Measurements from ENCODE around the gene VPS52.

VPS52 gene, protein sequence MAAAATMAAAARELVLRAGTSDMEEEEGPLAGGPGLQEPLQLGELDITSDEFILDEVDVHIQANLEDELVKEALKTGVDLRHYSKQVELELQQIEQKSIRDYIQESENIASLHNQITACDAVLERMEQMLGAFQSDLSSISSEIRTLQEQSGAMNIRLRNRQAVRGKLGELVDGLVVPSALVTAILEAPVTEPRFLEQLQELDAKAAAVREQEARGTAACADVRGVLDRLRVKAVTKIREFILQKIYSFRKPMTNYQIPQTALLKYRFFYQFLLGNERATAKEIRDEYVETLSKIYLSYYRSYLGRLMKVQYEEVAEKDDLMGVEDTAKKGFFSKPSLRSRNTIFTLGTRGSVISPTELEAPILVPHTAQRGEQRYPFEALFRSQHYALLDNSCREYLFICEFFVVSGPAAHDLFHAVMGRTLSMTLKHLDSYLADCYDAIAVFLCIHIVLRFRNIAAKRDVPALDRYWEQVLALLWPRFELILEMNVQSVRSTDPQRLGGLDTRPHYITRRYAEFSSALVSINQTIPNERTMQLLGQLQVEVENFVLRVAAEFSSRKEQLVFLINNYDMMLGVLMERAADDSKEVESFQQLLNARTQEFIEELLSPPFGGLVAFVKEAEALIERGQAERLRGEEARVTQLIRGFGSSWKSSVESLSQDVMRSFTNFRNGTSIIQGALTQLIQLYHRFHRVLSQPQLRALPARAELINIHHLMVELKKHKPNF

GRCh38 chr6:33271468-33272274 lies at the start of gene VPS52, which contains the start of gene RPS18:
Gene VPS52, minus strand, starts transcription at chr6:33271876. Its CDS starts 201 bp downstream, at chr6:33271675.
Gene RPS18, plus strand, starts transcription at chr6:33272075. Its CDS starts 45 bp downstream, at chr6:33272120.
- FAIRE-seq = no peak

- no peak for FAIRE-seq
These were observed 49.6 kb upstream of the VPS52 start for GRCh38 chr6:33321227-33321626.

GRCh38 chr6:33320315-33321181 lies 48.9 kb upstream of the VPS52 start:
- FAIRE-seq = no peak

DNA sequence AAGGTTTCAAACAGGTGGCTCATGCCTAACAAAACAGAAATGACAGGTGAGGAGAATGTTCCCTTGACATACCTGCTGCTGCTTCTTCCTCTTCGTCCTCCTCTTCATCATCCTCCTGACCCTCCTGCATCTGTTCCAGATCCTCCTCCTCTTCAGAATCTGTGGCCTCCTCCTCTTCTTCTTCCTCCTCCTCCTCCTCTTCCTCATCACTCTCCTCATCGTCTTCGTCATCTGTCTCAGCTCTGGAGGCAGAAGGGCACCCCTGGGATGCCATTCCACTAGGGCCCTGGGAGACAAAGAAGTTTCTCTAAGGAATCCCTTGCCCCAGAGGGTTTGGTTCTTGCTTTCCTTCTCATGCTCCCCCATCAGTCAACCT lies 48.3 kb upstream of the VPS52 start:
- FAIRE-seq = no peak

DNA sequence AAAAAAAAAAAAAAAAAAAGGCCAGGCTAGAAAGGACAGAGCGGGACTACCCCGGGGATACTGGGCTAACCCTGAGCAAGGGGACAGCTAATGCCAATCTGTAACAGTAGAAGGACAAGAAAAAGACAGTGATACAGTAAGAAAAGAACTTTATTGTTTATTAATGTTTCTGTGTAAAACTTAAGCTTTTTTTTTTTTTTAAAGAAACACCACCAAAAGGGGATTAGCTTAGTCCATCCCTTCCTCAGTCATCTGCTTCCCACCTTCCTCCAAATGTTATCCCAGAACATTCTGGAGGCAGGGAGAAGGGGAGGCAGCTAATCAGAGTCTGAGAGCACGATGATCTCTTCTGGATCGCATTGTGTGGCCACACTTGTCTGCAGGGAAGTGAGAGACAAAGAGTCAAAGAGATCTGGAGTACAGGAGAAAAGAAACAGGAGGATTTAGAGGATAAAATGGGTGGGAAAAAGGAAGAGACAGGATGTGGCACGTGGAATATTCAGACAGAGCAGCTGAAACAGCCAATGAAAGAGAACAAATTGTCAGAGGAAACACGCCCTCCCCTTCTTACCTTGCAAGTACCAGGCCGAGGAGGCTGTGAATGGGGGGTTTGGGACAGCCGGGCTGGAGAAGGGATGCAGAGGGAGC lies 46.9 kb upstream of the VPS52 start:
- no peak for FAIRE-seq

DNA sequence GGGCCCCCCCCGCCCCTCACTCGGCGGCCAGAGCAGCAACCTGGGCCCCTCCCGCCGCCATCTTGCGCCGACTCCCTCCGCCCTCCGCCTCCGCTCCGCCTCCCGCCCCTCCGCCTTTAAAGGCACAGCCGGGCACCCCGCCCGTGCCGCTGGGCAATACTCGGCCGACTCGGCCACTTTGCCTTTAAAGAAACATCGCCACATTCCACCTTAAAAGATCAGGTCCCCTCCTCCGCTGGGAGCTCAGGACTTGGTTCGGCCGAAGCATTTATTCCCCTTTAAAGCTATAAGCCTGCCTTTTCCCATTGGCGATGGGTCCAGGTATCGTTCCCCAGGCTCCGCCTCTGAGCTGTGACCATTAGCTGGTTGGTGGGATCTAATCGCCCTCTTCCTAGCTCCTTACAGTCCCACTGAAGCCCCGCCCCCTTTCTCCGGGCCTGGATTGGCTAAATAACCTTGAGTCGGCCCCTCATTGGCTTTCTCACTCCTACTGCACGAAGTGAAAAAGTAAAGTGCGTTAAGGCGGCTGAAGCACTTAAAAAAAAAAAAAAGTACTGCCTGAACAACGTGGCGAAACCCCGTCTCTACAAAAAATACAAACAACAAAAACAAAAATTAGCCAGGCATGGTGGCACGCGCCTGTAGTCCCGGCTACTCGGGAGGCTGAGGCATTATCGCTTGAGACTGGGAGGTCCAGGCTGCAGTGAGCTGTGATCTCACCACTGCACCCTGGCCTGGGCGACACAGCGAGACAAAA lies 46.2 kb upstream of the VPS52 start, which contains the start of gene ZBTB22:
TSS of gene ZBTB22 (minus strand) at position 76 of the 757 bp plus-strand sequence. CDS start 828 bp downstream, outside the sequence.
- no peak for FAIRE-seq

DNA sequence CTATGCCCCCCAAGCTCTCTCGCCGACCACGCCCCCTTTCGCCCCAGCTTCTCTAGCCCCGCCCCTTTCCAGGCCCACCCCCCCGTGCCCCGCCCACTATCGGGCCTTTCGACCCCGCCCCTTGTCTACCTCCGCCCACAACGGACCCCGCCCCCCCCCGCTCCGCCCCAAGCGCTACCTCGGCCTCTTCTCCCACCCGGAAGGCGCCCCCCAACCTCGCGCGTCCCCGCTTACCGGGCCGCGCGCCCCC lies 45.7 kb upstream of the VPS52 start:
- no peak for FAIRE-seq

GRCh38 chr6:33316603-33317418 lies 45.1 kb upstream of the VPS52 start:
- FAIRE-seq = no peak

DNA sequence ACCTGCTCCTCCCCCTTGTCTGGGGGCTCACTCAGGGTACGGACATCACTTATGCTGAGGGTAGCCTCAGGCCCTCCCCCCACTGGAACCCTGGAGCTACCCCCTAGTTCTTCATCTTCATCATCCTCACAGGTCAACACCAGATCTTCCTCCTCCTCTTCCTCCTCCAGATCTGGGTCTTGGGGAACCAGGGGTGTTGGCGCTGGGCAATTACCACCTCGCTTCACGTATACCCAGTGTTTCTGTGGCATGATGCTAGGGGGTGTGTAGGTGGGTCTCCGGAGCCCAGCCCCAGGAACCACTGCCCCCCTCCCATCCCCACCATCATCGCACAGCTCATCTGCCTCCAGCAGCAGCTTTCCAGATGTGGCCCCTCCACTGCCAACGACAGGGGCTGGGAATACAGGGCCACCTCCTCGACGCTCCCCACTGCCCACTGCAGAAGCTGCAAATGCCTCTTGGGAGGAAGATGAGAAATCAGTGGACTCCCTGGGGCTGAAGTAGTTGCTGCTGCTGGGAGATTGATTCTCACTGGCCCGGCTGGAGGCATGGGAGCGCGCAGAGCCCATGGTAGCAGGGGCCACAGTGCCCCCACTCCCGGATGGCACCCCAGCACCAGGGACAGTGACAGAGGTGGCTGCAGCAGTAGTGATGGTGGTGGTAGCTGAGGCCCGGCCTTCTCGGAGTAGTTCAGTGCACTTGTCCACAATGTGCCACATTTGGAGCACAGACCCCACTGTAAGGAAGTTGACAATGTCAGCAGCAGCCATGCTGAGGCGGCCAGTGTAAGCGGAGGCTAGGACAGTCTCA lies 44.3 kb upstream of the VPS52 start:
- FAIRE-seq = no peak

GRCh38 chr6:33314943-33315792 lies 43.5 kb upstream of the VPS52 start:
- no peak for FAIRE-seq

- no peak for FAIRE-seq
These were observed 42.9 kb upstream of the VPS52 start for GRCh38 chr6:33314515-33314942.

DNA sequence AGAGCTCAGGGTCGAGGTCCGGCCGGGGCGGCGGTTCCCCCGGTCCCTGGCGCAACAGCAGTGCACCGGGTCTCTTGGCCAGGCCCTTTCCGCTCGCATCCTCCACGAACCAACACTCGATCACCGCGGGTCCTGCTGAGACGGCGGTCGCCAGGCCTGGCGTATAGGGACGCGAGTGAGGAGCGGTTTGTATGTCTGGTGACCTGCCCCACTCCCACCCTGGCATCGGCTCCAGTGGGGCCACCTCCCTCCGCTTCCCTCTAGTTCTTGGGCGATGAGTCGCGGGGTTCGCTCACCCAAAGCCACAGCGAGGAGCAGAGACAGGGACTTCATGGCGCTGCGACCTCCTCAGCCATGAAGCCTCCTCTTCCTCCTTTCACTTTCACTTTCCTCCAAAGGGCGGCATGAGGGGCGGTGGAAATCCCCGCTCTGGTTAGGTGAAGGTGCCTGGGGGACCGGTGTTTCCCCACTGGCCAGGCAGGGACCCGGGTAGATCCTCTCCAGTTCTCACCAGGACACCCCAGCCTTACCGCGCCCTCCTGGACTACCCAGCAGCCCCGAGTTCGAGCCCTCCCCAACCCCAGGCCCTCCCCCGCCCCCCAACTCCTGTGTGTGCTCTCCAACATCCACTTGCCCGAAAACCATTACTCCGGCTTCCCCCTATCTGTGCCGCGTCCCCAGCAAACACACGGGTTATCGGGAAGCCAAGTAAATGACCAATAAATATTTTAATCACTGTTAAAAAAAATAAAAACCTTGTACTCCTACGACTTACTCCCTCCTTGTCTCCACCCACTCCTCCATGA lies 42.2 kb upstream of the VPS52 start, which contains the start of gene TAPBP:
TSS of gene TAPBP (minus strand) at position 370 of the 806 bp plus-strand sequence. CDS start at position 333, 37 bp downstream.
- FAIRE-seq = no peak

- no peak for FAIRE-seq
These were observed 41.5 kb upstream of the VPS52 start for GRCh38 chr6:33313105-33313708.

DNA sequence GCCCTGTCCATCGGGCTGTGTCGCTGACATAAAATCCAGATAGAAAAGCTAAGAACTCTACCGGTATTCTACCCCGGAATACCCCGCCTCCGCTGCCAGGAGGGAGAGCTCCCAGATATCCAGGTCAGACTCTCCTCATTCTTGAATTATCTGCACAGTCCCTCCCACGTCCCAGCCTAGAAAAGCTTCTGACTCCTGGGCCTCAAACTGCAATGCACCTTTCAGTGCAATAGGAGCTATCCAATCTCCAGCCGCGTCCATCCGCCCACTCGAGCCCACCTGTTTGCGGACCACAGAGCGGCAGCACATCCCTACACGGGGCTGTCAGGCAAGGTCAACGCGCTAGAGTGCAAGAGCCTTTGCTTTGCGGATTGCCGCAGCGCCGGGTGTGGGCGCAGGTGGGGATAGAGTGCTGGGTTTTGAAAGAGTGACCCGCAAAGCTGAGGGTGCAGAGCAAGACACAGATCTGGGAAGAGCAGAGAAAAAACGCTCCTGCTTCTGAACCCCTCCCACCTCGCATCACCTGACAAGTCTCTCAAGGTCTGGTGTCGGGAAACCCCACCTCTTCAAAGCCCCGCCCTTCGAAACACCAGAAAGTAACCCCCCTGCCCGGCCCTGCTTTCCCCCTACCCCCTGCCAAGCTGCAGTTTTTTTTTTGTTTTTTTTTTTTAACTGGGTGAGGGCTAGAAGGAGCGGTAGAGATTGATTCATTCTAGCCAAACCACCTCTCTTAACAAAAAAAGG lies 40.9 kb upstream of the VPS52 start:
- FAIRE-seq = no peak

DNA sequence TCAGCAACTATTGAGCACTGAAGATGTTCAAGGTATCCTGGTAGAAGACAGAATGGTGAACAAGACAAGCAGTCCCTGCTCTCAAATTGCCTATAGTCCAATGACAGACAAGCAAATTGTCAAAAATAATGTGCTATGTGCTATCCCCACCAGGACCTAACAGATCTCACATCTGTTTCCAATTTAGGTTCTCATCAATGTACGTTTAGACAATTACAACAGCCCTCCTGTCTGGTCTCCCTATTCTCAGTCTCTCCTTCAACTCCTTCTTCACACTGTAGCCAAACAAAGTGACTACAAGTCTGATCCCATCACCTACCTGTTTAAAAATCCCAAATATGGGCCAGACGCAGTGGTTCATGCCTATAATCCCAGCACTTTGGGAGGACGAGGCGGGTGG lies 34.7 kb upstream of the VPS52 start:
- FAIRE-seq = no peak

DNA sequence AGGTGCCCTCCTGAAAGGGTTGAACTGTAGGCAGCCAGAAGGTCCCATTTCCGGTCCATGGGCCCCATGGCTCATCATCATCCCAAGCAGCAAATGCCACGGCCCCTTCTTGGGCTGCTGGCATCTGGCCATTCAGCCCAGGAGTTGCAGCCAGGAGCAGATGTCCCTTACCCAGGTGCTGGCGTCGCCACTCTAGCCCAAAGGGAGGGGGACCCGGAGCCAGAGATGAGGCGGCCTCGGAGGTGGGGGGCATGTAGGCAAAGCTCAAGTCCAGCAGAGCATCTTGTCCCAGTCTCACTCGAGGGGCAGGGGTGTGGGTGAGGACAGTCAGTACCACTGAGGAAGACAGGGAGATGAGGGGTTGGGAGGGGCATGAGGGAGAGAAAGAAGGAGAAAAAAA lies 33.4 kb upstream of the VPS52 start:
- FAIRE-seq = no peak

Data from islet of Langerhans (tissue), 1 donor.